ENCODE measurements around the gene ARFRP1. TPM values are rescaled to one million over a fixed set of nuclear protein-coding genes. Genes with fewer than 3 reads are reported as not detected.

Gene ARFRP1
- total and polyA plus RNA-seq, 12 donors, result 18.8 to 75.9 (median 42.2) TPM

DNA sequence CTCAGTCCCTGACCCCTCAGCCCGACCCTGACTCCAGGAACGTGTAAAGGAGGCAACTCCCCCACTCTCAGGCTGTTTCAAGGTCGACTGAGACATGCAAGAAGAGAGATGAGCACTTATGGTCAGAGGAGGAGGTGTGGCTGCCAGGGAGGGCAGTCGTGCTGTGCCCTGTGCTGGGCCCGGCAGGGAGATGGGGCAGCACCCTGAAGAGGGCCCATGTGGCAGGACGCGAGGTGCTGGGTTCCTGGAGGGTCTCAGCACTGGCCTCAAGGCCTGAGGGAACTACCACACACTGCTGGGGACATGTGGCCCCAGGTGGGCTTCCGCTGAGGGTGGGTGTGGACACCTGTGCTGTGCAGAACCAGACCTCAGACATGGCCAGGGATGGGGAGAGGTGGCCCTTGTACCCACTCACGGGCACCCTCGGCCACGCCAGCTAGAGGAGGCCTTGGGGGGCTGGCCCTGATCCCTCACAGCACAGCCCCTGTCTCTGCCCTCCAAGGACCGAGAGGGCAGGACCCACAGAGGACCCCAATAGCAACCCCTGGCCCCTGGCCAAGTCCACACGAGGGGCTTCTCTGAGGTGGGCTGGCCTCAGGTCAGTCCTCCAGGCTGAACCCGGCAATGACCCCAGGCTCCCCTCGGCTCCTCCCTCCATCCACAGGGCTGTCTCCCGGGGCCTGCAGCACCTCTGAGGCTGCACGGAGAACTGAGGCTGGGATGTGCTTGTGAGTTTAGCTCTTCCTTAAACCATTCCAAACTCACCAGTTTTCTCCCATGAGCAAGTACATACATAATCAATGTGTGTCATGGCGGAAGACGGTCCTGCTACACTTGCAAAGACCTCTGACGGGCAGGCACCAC is 40.5 kb upstream of the ARFRP1 start:
- intact Hi-C loops (cut with DNase I), result no loop called here
- Histone ChIP-seq H3K4me3 (no peak overlapping the region), H3K9me3 (replicated peaks in 1 of 3) (no peaks in the 10 kb centered on the region), H3K27ac (peak overlapping the region in 1 of 5 donors; percentile 60), H3K27me3 (no peaks in the 10 kb centered on the region), H3K36me3 (replicated peaks in 1 of 2) (peaks cover 0 to 11% of the 10 kb centered on the region in 2 donors), H3K4me1 (replicated peaks in 1 of 2) (peaks cover 0 to 7% of the 10 kb centered on the region in 2 donors)
- WGBS, 4 donors, result 67 to 98% (median 69%) methylated on average over 5 to 20 of the region's 20 CpGs
- peak in 2 of 7 donors; percentile 32 to 47 for DNase-seq
- no peak for TF ChIP-seq POLR2A (IDR thresholded peaks at IDR 0.05)
- TF ChIP-seq, protein P1, sequence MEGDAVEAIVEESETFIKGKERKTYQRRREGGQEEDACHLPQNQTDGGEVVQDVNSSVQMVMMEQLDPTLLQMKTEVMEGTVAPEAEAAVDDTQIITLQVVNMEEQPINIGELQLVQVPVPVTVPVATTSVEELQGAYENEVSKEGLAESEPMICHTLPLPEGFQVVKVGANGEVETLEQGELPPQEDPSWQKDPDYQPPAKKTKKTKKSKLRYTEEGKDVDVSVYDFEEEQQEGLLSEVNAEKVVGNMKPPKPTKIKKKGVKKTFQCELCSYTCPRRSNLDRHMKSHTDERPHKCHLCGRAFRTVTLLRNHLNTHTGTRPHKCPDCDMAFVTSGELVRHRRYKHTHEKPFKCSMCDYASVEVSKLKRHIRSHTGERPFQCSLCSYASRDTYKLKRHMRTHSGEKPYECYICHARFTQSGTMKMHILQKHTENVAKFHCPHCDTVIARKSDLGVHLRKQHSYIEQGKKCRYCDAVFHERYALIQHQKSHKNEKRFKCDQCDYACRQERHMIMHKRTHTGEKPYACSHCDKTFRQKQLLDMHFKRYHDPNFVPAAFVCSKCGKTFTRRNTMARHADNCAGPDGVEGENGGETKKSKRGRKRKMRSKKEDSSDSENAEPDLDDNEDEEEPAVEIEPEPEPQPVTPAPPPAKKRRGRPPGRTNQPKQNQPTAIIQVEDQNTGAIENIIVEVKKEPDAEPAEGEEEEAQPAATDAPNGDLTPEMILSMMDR (IDR thresholded peaks at IDR 0.05), result no peak

DNA sequence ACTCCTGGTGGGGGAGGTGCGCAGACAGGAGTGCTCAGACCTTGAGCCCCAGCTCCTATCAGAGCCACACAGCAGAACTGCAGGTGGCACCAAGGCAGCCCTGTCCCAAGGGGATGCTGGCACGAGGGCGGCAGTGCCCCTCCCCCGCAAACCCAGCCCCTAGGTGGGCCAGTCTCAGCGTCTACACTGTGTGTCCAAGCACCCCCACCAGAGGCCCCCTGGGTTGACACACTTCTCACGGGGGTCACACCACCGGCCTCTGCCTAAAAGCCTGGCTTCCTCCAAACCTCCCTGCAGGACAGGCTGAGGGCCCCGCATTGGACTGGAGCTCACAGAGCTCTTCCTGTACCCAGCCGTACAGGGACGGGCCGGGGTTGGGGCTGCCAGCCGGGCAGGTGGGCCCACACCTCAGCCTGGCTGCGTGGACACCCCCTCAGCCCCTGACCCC is 39.9 kb upstream of the ARFRP1 start:
- Histone ChIP-seq H3K9me3 (replicated peaks in 1 of 3) (no peaks in the 10 kb centered on the region), H3K36me3 (replicated peaks in 1 of 2) (peaks cover 0 to 17% of the 10 kb centered on the region in 2 donors), H3K4me3 (no peak overlapping the region), H3K27ac (peak overlapping the region in 1 of 5 donors; percentile 60), H3K27me3 (no peaks in the 10 kb centered on the region), H3K4me1 (replicated peaks in 1 of 2) (peaks cover 0 to 7% of the 10 kb centered on the region in 2 donors)
- DNase-seq, result peak in 1 of 7 donors; percentile 18
- intact Hi-C loops (cut with DNase I), result no loop called here
- 47 to 90% (median 53%) methylated on average over 2 to 13 of the region's 13 CpGs for WGBS, 4 donors
- no peak for TF ChIP-seq POLR2A (IDR thresholded peaks at IDR 0.05)
- TF ChIP-seq, protein P1 (IDR thresholded peaks at IDR 0.05), result no peak

DNA sequence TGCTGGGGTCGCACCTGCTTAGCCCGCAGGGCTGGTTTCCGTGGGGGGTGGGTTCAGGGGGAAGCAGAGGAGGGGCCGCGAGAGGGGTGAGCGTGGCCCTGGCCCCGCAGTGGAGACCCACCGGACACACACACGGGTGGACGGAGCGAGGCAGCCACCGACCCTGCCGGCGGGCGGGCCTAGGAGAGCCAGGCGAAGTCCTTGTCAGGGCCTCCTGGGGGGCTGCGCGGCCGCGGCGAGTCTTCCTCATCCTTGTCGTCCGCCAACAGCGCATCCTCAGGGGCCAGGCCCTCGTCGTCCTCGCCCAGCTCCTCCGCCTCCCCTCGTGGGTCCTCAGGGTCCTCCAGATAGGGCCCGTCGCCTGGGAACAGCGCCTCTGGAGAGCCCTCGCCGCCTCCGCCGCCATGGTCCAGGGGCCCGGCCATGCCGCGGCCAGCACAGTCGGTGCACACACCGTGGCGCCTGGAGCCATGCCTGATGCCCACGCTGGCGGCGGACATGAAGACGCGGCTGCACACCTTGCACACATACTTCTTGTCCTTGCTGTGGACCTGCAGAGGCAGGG is 39.1 kb upstream of the ARFRP1 start:
- no peak for TF ChIP-seq POLR2A (IDR thresholded peaks at IDR 0.05)
- TF ChIP-seq, protein P1 (IDR thresholded peaks at IDR 0.05), result no peak
- peaks cover 5 to 10% of the 10 kb centered on the region in 2 donors for H3K4me1 ChIP-seq (replicated peaks in 1 of 2)
- no peak overlapping the region for H3K4me3 ChIP-seq
- DNase-seq, result peak in 1 of 7 donors; percentile 17
- H3K27me3 ChIP-seq, result no peaks in the 10 kb centered on the region
- H3K27ac ChIP-seq, result no peak overlapping the region
- 92 to 100% (median 94%) methylated on average over 1 to 47 of the region's 47 CpGs for WGBS, 4 donors
- intact Hi-C loops (cut with DNase I), result no loop called here
- peaks cover 0 to 26% of the 10 kb centered on the region in 2 donors for H3K36me3 ChIP-seq (replicated peaks in 1 of 2)
- no peaks in the 10 kb centered on the region for H3K9me3 ChIP-seq (replicated peaks in 1 of 3)

DNA sequence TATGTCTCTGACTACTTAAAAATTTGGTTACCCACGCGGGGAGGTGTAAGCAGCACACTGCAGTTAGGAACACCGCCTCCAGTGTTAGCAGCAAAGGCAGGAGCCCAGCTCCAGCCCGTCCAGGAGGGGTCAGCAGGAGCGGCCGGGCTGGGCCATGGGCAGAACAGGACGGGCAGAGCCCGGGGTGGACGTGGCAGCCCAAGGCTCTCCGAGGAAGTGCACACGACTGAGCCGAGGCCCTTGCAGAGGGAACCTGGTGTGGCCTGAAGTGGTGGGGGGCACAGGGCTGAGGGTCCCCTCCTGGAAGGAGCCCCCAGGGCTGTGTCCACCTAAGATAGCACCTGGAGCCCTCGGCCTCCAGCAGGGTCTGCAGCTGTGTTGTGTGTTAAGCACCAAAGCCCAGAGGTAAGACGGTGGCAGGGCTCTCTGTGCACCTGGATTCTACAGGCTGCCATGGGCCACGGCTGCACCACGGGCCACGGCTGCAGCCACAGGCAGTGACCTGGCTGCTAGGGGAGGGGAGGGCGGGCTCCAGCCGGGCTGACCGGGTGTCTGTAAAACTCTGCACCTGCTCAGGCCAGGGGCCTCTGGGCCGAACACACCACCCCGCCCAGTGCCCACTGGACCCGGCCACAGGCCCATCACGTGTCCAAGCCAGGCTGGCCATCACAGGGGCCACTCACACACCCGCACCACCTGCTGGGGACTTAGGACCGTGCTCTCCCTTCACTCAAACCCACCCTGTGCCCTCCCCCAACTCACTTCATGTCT is 38.4 kb upstream of the ARFRP1 start:
- peaks cover 0 to 29% of the 10 kb centered on the region in 2 donors for H3K36me3 ChIP-seq (replicated peaks in 1 of 2)
- no peak overlapping the region for H3K27ac ChIP-seq
- no peaks in the 10 kb centered on the region for H3K9me3 ChIP-seq (replicated peaks in 1 of 3)
- 85 to 89% (median 89%) methylated on average over 11 to 26 of the region's 26 CpGs for WGBS, 4 donors
- no peak for DNase-seq
- intact Hi-C loops (cut with DNase I), result no loop called here
- no peak overlapping the region for H3K4me3 ChIP-seq
- peaks cover 12 to 17% of the 10 kb centered on the region in 2 donors for H3K4me1 ChIP-seq (replicated peaks in 1 of 2)
- H3K27me3 ChIP-seq, result no peaks in the 10 kb centered on the region
- TF ChIP-seq, protein P1 (IDR thresholded peaks at IDR 0.05), result no peak
- TF ChIP-seq POLR2A (IDR thresholded peaks at IDR 0.05), result no peak
